Gastroesophageal sphincter (tissue), 4 donors: Measurements from ENCODE around the gene GOLPH3. TPM values are rescaled to one million over a fixed set of nuclear protein-coding genes. Genes with fewer than 3 reads are reported as not detected.

ENCODE experiments used
- ATAC-seq: fragments of 150-250 bp; one replicate; pipeline ENCODE4 v1.9.1; 2016; ENCODE audit warnings: mild to moderate bottlenecking, moderate library complexity
- H3K27ac ChIP-seq, 4 donors: fragments of 200-600 bp; sonication (generic) in 3 of 4; 1 replicate in 3 of 4; 2 replicates in 1 of 4; pipeline ENCODE4 v1.5.1; 2016 to 2019
- H3K27me3 ChIP-seq: fragments of 200-600 bp; sonication (generic); one replicate; pipeline ENCODE4 v1.5.1; 2019
- H3K36me3 ChIP-seq, 2 donors: fragments of 200-600 bp; sonication (generic); one replicate each; pipeline ENCODE4 v1.5.1; 2019; ENCODE audit warnings: control low read depth in 1 of 2
- H3K4me1 ChIP-seq, 3 donors: fragments of 200-600 bp; sonication (generic); 1 replicate in 2 of 3; 2 replicates in 1 of 3; pipeline ENCODE4 v1.5.1; 2016 to 2019; ENCODE audit warnings: control low read depth in 2 of 3
- H3K4me3 ChIP-seq, 2 donors: fragments of 200-600 bp; sonication (generic); one replicate each; pipeline ENCODE4 v1.5.1; 2019; ENCODE audit warnings: mild to moderate bottlenecking in 1 of 2, moderate library complexity in 1 of 2
- H3K9me3 ChIP-seq, 3 donors: fragments of 200-600 bp; sonication (generic); one replicate each; pipeline ENCODE4 v1.5.1; 2017 to 2019; ENCODE audit warnings: control low read depth in 2 of 3
- CTCF ChIP-seq, 4 experiments: fragments of 200-600 bp in 2 of 4; fragments of 450-650 bp in 2 of 4; sonication (generic) in 1 of 4; IDR thresholded peaks; one replicate each; pipeline ENCODE4 v1.5.1; 2017 to 2019; ENCODE audit warnings: antibody characterized with exemption in 4 of 4, mild to moderate bottlenecking in 2 of 4, moderate library complexity in 2 of 4
- EP300 ChIP-seq: sonication (generic); formaldehyde crosslinking; IDR thresholded peaks from one replicate; pipeline ENCODE4 v1.6.1; 2017; ENCODE audit warnings: antibody characterized with exemption, mild to moderate bottlenecking
- POLR2A ChIP-seq, 2 donors: fragments of 450-650 bp; IDR thresholded peaks; one replicate each; pipeline ENCODE4 v1.6.1; 2017; ENCODE audit warnings: antibody characterized with exemption in 2 of 2, mild to moderate bottlenecking in 2 of 2, moderate library complexity in 1 of 2
- POLR2AphosphoS5 ChIP-seq: sonication (generic); formaldehyde crosslinking; IDR thresholded peaks from one replicate; pipeline ENCODE4 v1.6.1; 2017; ENCODE audit warnings: antibody characterized with exemption
- WGBS, 2 donors: methylation state at CpG; one replicate each; pipeline ENCODE4 v1.1.5; 2018; ENCODE audit warnings: low coverage in 1 of 2; 5-methylcytosine and 5-hydroxymethylcytosine counted together
- total RNA-seq, 4 donors: library from RNA; depleted of rRNA; stranded (reverse); fragments of >200 nt; gene quantifications; one replicate each; pipeline ENCODE4 v1.1.0, GENCODE V29; 2016

The GOLPH3 gene
- total RNA-seq, 4 donors from 2014 or later = 144 to 277 (median 203) TPM

DNA sequence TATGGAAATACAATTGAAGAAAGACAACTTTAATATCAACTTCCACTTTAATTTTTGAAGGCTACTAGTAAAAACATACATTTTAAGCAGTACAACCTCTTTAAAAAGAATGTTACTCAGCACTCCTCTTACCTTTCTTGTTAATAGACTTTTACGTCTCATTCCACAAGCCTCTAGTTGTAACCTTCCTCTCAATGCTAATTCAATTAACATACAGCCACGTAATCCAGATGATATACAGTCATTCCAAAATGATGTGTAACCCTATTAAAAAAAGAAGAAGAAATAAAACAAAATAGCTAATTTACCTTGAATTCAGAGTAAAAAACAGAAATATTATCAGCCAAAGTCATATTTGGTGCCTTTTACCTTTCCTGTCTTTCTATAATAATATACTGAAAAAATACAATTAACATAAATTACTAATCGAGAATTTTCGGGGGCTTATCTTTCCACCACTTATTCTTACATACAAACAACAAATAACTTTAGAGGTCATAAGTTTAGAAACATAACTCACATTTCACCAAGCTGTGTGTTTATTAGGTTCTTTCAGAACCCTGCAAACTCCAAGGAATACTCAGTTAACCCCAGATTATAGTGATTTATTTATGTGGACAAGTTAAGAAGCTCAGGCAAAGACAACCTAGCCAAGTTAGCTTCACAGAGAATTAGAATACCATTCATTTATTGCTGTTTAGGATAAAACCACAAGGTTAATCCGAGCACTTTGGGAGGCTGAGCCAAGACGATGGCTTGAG is 30.3 kb downstream of the GOLPH3 start:
- Histone ChIP-seq H3K36me3 (peaks cover 0 to 17% of the 10 kb centered on the region in 2 donors), H3K4me3 (no peak overlapping the region), H3K4me1 (peaks cover 14 to 55% (median 22%) of the 10 kb centered on the region in 3 donors), H3K27ac (no peak overlapping the region), H3K27me3 (no peaks in the 10 kb centered on the region), H3K9me3 (no peaks in the 10 kb centered on the region)
- no peak for ATAC-seq
- TF ChIP-seq CTCF (IDR thresholded peaks at IDR 0.05) = no peak
- TF ChIP-seq POLR2A (IDR thresholded peaks at IDR 0.05) = no peak
- TF ChIP-seq POLR2AphosphoS5 = no peak
- TF ChIP-seq EP300 = no peak
- 55 to 70% methylated on average over 6 of the region's 6 CpGs for WGBS, 2 donors

GRCh38 chr5:32138839-32139493 is 35.2 kb downstream of the GOLPH3 start:
- Histone ChIP-seq H3K4me1 (peaks cover 0 to 33% (median 0%) of the 10 kb centered on the region in 3 donors), H3K27ac (no peak overlapping the region), H3K9me3 (no peaks in the 10 kb centered on the region), H3K27me3 (no peaks in the 10 kb centered on the region), H3K4me3 (no peak overlapping the region), H3K36me3 (peaks cover 3 to 47% of the 10 kb centered on the region in 2 donors)
- TF ChIP-seq CTCF (IDR thresholded peaks at IDR 0.05) = no peak
- TF ChIP-seq POLR2AphosphoS5 = no peak
- TF ChIP-seq EP300 = no peak
- ATAC-seq = no peak
- 86 to 93% methylated on average over 7 of the region's 7 CpGs for WGBS, 2 donors

DNA sequence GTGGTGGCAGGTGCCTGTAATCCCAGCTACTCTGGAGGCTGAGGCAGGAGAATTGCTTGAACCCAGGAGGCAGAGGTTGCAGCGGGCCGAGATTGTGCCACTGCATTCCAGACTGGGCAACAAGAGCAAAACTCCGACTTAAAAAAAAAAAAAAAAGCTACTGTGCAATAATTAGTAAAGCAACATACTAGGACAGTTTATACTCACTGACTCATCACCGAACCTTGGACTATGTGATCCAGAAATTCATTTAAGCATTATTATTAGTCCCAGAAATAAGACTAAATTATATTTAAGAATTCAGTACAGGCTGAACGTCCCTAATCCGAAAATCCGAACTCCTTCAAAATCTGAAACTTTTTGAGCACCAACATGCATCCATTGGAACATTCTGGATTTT is 37.8 kb downstream of the GOLPH3 start:
- Histone ChIP-seq H3K27me3 (no peaks in the 10 kb centered on the region), H3K9me3 (no peaks in the 10 kb centered on the region)
- no peak for TF ChIP-seq CTCF (IDR thresholded peaks at IDR 0.05)
- no peak for TF ChIP-seq POLR2A (IDR thresholded peaks at IDR 0.05)
- TF ChIP-seq POLR2AphosphoS5 = no peak
- TF ChIP-seq EP300 = no peak

GRCh38 chr5:32135086-32135485 is 39.0 kb downstream of the GOLPH3 start:
- 100% methylated on average over 1 of the region's 1 CpG for WGBS, 2 donors
- H3K36me3 ChIP-seq = peaks cover 3 to 36% of the 10 kb centered on the region in 2 donors
- ATAC-seq = no peak
- no peak overlapping the region for H3K4me3 ChIP-seq
- peaks cover 0 to 65% (median 2%) of the 10 kb centered on the region in 3 donors for H3K4me1 ChIP-seq
- TF ChIP-seq EP300 (no peak), POLR2A (IDR thresholded peaks at IDR 0.05) (no peak), POLR2AphosphoS5 (no peak), CTCF (IDR thresholded peaks at IDR 0.05) (no peak)
- no peaks in the 10 kb centered on the region for H3K27me3 ChIP-seq
- H3K27ac ChIP-seq = no peak overlapping the region
- H3K9me3 ChIP-seq = no peaks in the 10 kb centered on the region

More for the DNA sequence above, 37.8 kb downstream of the GOLPH3 start:
- Histone ChIP-seq H3K36me3 (peaks cover 3 to 39% of the 10 kb centered on the region in 2 donors), H3K4me3 (no peak overlapping the region), H3K27ac (no peak overlapping the region), H3K4me1 (peaks cover 0 to 52% (median 2%) of the 10 kb centered on the region in 3 donors)
- ATAC-seq = no peak
- 50 to 71% methylated on average over 6 to 7 of the region's 7 CpGs for WGBS, 2 donors

- Histone ChIP-seq H3K4me3 (no peak overlapping the region), H3K9me3 (no peaks in the 10 kb centered on the region), H3K27me3 (no peaks in the 10 kb centered on the region), H3K27ac (no peak overlapping the region), H3K36me3 (peaks cover 3 to 36% of the 10 kb centered on the region in 2 donors), H3K4me1 (peaks cover 0 to 88% (median 2%) of the 10 kb centered on the region in 3 donors)
- no peak for ATAC-seq
- TF ChIP-seq POLR2AphosphoS5 (no peak), CTCF (IDR thresholded peaks at IDR 0.05) (no peak), EP300 (no peak), POLR2A (IDR thresholded peaks at IDR 0.05) (no peak)
Measured at GRCh38 chr5:32132757-32133156, 41.4 kb downstream of the GOLPH3 start.
